GM23338 (cell line): ENCODE results near the gene SIRT4.

Experiments used
- CREB1 ChIP-seq: fragments of 250-450 bp; sonication (Bioruptor Pico); IDR thresholded peaks from 2 replicates; pipeline ENCODE4 v1.5.0; 2020; ENCODE audit warnings: low read depth, mild to moderate bottlenecking, moderate library complexity
- EZH2 ChIP-seq: fragments of 200-600 bp; sonication (generic); IDR thresholded peaks from one replicate; pipeline ENCODE4 v1.8.0; 2017; ENCODE audit warnings: antibody characterized with exemption, mild to moderate bottlenecking, low read depth; ENCODE audit not compliant: unreplicated experiment
- EZH2phosphoT487 ChIP-seq: fragments of 200-600 bp; sonication (generic); IDR thresholded peaks from one replicate; pipeline ENCODE4 v1.8.1; 2018; ENCODE audit warnings: antibody characterized with exemption; ENCODE audit not compliant: unreplicated experiment
- JUNB ChIP-seq: IDR thresholded peaks from one replicate; pipeline ENCODE4 v1.6.1; 2016; ENCODE audit warnings: antibody characterized with exemption; ENCODE audit not compliant: unreplicated experiment
- STAT1 ChIP-seq: IDR thresholded peaks from one replicate; pipeline ENCODE4 v1.6.1; 2016; ENCODE audit warnings: antibody characterized with exemption; ENCODE audit not compliant: unreplicated experiment
- TF ChIP-seq, protein P1 (sequence below), 2 experiments: fragments of 200-600 bp in 1 of 2; sonication (generic) in 1 of 2; conservative IDR thresholded peaks; 2 replicates each; pipeline versions ENCODE4 v1.5.1 to v1.6.1; 2016 to 2017; ENCODE audit warnings: antibody characterized with exemption in 2 of 2, low read depth in 2 of 2, mild to moderate bottlenecking in 2 of 2, moderate library complexity in 1 of 2
- TF ChIP-seq, protein P2 (sequence below): IDR thresholded peaks from one replicate; pipeline ENCODE4 v1.6.1; 2018; ENCODE audit warnings: antibody characterized with exemption; ENCODE audit not compliant: unreplicated experiment
- TF ChIP-seq, protein P3 (sequence below): fragments of 250-450 bp; sonication (Bioruptor Pico); IDR thresholded peaks from 2 replicates; pipeline ENCODE4 v1.5.0; 2020; ENCODE audit warnings: mild to moderate bottlenecking, moderate library complexity

DNA sequence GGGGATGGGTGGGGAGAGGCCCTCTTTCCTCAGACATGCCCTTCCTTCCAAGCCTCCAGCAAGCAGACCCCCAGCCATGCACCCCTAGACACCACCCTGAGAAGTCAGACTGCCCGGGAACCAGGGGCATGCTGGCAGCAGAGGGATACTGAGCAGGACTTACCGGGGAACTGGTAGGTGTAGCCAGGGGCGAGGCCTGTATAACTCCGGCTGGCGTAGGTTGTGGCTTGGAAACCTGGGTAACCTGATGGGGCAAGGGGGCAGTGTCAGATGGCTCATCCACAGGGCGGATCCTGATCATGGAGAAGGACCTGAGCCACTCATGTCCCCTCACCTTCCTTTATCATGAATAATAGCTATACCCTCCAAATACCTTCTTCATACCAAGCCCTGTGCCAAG, 51.0 kb downstream of the SIRT4 start:
- TF ChIP-seq, protein P1, sequence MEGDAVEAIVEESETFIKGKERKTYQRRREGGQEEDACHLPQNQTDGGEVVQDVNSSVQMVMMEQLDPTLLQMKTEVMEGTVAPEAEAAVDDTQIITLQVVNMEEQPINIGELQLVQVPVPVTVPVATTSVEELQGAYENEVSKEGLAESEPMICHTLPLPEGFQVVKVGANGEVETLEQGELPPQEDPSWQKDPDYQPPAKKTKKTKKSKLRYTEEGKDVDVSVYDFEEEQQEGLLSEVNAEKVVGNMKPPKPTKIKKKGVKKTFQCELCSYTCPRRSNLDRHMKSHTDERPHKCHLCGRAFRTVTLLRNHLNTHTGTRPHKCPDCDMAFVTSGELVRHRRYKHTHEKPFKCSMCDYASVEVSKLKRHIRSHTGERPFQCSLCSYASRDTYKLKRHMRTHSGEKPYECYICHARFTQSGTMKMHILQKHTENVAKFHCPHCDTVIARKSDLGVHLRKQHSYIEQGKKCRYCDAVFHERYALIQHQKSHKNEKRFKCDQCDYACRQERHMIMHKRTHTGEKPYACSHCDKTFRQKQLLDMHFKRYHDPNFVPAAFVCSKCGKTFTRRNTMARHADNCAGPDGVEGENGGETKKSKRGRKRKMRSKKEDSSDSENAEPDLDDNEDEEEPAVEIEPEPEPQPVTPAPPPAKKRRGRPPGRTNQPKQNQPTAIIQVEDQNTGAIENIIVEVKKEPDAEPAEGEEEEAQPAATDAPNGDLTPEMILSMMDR (conservative IDR thresholded peaks at IDR 0.05; ENCODE audit: low read depth in 2 of 2): no peak
- TF ChIP-seq EZH2 (no peak), STAT1 (no peak), JUNB (no peak), EZH2phosphoT487 (no peak), CREB1 (no peak)
- TF ChIP-seq, protein P2, sequence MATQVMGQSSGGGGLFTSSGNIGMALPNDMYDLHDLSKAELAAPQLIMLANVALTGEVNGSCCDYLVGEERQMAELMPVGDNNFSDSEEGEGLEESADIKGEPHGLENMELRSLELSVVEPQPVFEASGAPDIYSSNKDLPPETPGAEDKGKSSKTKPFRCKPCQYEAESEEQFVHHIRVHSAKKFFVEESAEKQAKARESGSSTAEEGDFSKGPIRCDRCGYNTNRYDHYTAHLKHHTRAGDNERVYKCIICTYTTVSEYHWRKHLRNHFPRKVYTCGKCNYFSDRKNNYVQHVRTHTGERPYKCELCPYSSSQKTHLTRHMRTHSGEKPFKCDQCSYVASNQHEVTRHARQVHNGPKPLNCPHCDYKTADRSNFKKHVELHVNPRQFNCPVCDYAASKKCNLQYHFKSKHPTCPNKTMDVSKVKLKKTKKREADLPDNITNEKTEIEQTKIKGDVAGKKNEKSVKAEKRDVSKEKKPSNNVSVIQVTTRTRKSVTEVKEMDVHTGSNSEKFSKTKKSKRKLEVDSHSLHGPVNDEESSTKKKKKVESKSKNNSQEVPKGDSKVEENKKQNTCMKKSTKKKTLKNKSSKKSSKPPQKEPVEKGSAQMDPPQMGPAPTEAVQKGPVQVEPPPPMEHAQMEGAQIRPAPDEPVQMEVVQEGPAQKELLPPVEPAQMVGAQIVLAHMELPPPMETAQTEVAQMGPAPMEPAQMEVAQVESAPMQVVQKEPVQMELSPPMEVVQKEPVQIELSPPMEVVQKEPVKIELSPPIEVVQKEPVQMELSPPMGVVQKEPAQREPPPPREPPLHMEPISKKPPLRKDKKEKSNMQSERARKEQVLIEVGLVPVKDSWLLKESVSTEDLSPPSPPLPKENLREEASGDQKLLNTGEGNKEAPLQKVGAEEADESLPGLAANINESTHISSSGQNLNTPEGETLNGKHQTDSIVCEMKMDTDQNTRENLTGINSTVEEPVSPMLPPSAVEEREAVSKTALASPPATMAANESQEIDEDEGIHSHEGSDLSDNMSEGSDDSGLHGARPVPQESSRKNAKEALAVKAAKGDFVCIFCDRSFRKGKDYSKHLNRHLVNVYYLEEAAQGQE: no peak
- TF ChIP-seq, protein P3, sequence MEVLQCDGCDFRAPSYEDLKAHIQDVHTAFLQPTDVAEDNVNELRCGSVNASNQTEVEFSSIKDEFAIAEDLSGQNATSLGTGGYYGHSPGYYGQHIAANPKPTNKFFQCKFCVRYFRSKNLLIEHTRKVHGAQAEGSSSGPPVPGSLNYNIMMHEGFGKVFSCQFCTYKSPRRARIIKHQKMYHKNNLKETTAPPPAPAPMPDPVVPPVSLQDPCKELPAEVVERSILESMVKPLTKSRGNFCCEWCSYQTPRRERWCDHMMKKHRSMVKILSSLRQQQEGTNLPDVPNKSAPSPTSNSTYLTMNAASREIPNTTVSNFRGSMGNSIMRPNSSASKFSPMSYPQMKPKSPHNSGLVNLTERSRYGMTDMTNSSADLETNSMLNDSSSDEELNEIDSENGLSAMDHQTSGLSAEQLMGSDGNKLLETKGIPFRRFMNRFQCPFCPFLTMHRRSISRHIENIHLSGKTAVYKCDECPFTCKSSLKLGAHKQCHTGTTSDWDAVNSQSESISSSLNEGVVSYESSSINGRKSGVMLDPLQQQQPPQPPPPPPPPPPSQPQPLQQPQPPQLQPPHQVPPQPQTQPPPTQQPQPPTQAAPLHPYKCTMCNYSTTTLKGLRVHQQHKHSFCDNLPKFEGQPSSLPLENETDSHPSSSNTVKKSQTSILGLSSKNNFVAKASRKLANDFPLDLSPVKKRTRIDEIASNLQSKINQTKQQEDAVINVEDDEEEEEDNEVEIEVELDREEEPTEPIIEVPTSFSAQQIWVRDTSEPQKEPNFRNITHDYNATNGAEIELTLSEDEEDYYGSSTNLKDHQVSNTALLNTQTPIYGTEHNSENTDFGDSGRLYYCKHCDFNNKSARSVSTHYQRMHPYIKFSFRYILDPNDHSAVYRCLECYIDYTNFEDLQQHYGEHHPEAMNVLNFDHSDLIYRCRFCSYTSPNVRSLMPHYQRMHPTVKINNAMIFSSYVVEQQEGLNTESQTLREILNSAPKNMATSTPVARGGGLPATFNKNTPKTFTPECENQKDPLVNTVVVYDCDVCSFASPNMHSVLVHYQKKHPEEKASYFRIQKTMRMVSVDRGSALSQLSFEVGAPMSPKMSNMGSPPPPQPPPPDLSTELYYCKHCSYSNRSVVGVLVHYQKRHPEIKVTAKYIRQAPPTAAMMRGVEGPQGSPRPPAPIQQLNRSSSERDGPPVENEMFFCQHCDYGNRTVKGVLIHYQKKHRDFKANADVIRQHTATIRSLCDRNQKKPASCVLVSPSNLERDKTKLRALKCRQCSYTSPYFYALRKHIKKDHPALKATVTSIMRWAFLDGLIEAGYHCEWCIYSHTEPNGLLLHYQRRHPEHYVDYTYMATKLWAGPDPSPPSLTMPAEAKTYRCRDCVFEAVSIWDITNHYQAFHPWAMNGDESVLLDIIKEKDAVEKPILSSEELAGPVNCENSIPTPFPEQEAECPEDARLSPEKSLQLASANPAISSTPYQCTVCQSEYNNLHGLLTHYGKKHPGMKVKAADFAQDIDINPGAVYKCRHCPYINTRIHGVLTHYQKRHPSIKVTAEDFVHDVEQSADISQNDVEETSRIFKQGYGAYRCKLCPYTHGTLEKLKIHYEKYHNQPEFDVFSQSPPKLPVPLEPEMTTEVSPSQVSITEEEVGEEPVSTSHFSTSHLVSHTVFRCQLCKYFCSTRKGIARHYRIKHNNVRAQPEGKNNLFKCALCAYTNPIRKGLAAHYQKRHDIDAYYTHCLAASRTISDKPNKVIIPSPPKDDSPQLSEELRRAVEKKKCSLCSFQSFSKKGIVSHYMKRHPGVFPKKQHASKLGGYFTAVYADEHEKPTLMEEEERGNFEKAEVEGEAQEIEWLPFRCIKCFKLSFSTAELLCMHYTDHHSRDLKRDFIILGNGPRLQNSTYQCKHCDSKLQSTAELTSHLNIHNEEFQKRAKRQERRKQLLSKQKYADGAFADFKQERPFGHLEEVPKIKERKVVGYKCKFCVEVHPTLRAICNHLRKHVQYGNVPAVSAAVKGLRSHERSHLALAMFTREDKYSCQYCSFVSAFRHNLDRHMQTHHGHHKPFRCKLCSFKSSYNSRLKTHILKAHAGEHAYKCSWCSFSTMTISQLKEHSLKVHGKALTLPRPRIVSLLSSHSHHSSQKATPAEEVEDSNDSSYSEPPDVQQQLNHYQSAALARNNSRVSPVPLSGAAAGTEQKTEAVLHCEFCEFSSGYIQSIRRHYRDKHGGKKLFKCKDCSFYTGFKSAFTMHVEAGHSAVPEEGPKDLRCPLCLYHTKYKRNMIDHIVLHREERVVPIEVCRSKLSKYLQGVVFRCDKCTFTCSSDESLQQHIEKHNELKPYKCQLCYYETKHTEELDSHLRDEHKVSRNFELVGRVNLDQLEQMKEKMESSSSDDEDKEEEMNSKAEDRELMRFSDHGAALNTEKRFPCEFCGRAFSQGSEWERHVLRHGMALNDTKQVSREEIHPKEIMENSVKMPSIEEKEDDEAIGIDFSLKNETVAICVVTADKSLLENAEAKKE: no peak
